ENCODE data around the gene OGFOD2.
"Not testable (repeated sequence)": the region's sequence is repeated elsewhere in the genome, so short reads cannot be mapped to it uniquely, and the experiment has no call there.

Gene OGFOD2

DNA sequence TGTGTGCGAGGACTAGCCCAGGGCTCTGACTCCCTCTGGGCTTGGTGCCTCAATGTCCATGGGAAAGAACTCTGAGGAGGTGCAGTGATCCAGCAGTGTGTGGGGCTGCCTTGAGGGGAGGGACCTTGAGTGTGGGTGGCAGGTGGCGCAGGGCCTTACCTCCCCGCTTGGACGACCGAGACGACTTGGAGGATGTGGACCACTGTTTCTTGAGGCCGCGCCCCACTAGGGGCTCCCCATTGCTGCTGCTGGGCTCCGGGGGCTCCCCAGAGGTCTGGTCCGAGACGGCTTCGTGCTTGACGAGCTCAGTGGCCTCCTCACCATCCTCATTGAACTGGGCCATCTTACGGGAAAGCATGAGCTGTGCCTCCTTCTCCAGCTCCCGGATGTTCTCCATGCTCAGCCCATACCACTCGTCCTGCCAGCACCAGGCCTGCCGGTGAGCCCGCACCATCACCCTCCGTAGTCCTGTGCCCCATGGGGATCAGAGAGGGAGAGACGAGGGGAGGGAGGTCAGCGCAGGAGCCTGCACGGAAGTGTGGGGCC lies 30.1 kb downstream of the OGFOD2 start:
- no peak for DNase-seq (ENCODE audit: low spot score)

- no peak for DNase-seq (ENCODE audit: low spot score)
Measured at GRCh38 chr12:123006977-123007376, 31.9 kb downstream of the OGFOD2 start.

GRCh38 chr12:123010110-123010509 lies 35.1 kb downstream of the OGFOD2 start:
- DNase-seq (ENCODE audit: low spot score): no peak

GRCh38 chr12:123010681-123011080 lies 35.6 kb downstream of the OGFOD2 start:
- no peak for DNase-seq (ENCODE audit: low spot score)

- DNase-seq (ENCODE audit: low spot score): no peak
Measured at GRCh38 chr12:123011701-123012100, 36.7 kb downstream of the OGFOD2 start.

- no peak for DNase-seq (ENCODE audit: low spot score)
Measured at GRCh38 chr12:123013185-123014095, 38.4 kb downstream of the OGFOD2 start.

DNA sequence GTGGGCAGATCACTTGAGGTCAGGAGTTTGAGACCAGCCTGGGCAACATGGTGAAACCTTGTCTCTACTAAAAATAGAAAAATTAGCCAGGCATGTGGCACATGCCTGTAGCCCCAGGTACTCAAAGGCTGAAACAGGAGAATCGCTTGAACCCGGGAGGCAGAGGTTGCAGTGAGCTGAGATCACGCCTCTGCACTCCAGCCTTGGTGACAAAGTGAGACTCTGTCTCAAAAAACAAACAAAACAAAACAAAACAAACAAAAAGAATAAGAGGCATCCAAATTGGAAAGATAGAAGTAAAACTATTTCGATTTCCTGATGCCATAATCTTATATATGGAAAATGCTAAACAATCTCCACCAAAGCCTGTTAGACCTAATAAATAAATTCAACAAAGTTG lies 39.4 kb downstream of the OGFOD2 start:
- DNase-seq (ENCODE audit: low spot score): not testable (repeated sequence)

DNA sequence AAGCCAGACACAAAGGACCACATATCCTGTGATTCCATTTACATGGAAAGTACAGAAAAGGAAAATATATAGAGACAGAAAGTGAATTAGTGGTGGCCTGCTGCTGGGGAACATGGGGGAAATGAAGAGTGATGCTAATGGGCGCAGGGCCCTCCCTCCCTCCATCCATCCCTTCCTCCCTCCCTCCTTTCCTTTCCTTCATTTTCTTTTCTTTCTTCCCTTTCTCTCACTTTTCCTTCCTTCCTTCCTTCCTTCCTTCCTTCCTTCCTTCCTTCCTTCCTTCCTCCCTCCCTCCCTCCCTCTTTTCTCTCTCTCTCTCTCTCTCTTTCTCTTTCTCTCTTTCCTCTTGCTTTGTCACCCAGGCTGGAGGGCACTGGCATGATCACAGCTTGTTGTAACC lies 42.7 kb downstream of the OGFOD2 start:
- no peak for DNase-seq (ENCODE audit: low spot score)

DNA sequence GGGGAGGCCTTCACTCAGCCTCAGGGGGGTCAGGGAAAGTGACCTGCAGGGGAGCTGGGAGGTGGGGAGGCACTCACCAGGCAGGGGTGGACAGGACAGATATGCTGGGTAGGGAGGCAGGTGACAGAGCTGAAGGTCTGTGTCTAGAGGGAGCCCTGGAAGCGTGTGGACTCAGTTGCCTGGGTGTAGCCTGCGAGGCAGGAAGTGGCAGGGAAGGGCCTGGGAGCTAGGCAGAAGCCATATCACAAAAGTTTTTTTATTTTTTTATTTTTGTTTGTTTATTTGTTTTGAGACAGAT lies 44.7 kb downstream of the OGFOD2 start:
- no peak for DNase-seq (ENCODE audit: low spot score)

- DNase-seq (ENCODE audit: low spot score): no peak
Measured at GRCh38 chr12:123021688-123022604, 46.9 kb downstream of the OGFOD2 start.

- DNase-seq (ENCODE audit: low spot score): no peak
Measured at GRCh38 chr12:123022846-123023245, 47.8 kb downstream of the OGFOD2 start.

- no peak for DNase-seq (ENCODE audit: low spot score)
Measured at GRCh38 chr12:123024819-123025391, 49.9 kb downstream of the OGFOD2 start.

- no peak for DNase-seq (ENCODE audit: low spot score)
Measured at GRCh38 chr12:123026094-123026853, 51.2 kb downstream of the OGFOD2 start.

DNA sequence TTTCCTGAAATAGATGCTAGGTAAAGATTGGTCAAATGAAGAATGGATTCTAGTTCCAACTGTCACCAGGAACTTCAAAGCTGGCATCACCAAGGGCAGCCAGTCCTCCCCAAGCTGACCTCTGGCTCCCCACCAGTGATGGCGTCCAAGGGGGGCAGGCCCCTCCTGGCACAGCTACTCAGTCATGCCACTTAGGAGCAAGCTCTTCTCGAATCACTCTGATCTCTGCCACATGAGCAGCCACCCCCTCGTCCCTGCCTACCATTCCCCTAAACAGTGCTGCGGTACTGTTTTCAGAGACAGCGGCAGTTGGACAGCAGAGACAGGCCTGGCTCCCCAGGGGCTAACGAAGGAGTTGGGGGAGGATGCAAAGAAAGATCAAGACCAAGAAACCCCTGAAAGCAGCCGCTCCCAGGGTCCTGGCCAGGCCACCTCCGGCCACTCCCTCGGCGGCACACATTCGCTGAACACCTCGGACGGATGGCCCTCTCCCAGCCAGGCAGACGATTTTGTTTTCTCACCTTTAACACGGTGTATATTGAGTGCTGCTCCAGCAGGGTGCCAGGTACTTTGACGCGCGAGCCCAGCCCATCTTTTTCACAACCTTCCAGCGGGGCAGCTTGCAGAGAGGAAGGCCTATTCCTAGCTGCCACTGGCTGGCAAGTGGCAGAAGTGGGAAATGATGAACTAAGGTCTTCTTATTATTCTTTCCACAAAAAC lies 52.8 kb downstream of the OGFOD2 start:
- DNase-seq (ENCODE audit: low spot score): no peak

DNA sequence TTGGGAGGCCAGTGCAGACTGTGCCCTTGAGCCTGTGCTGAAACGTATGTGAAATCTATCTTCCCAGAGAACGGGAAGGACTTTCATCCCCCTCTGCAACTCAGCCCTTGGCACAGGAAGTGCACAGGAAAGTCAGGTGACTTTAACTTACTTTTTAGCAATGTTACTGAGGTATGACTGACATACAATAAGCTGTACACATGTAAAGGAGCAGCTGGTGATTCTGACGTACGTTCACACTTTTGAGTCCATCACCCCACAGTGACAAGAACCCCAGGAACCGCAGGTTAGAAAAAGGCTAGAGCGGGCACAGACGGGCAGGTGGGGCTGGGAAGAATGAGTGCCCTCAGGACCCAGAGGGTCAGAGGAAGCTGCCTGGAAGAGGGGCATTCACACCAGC lies 53.4 kb downstream of the OGFOD2 start:
- no peak for DNase-seq (ENCODE audit: low spot score)

DNA sequence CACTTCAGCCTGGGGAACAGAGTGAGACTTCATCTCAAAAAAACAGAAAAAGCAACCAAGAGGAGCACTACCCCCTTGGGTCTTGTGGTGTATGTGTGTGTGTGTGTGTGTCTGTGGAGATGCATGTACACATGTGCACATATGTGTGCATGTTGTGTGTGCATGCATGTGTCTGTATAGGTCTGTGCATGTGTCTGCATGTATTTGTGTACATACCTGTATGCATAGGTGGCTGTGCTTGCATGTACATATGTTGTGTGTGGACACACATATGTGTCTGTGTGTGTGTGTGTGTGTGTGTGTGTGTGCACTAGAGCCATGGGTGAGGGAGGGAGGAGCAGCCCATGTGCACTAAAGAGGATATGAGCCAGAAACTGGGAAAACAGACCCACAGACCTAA lies 54.5 kb downstream of the OGFOD2 start:
- no peak for DNase-seq (ENCODE audit: low spot score)
